LNCAP (cell line): ENCODE measurements around the gene DCDC1.

ENCODE experiments used
- TF ChIP-seq, protein P1 (sequence below): fragments of 450-650 bp; IDR thresholded peaks from 2 replicates; pipeline ENCODE4 v1.5.1; 2017; ENCODE audit warnings: mild to moderate bottlenecking

The DCDC1 gene

DNA sequence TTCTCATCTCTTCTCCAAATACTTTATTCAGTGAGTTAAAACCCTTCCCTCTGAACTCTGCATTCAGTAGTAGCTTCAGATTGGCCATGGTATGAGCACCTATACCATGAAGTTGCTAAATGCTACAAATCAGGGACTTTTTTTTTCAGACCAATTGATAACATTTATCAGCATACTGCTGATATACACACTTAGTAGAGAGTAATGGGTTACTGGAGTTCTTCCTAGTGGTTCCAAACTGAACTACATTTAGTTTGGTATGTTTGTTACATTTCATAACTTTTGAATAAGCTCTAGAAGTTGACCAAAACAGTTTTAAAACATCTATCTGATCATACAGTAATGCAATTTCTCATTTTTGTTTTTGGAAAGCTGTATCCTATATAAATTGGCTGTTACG, 104.7 kb downstream of the DCDC1 start:
- TF ChIP-seq, protein P1, sequence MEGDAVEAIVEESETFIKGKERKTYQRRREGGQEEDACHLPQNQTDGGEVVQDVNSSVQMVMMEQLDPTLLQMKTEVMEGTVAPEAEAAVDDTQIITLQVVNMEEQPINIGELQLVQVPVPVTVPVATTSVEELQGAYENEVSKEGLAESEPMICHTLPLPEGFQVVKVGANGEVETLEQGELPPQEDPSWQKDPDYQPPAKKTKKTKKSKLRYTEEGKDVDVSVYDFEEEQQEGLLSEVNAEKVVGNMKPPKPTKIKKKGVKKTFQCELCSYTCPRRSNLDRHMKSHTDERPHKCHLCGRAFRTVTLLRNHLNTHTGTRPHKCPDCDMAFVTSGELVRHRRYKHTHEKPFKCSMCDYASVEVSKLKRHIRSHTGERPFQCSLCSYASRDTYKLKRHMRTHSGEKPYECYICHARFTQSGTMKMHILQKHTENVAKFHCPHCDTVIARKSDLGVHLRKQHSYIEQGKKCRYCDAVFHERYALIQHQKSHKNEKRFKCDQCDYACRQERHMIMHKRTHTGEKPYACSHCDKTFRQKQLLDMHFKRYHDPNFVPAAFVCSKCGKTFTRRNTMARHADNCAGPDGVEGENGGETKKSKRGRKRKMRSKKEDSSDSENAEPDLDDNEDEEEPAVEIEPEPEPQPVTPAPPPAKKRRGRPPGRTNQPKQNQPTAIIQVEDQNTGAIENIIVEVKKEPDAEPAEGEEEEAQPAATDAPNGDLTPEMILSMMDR: no peak

DNA sequence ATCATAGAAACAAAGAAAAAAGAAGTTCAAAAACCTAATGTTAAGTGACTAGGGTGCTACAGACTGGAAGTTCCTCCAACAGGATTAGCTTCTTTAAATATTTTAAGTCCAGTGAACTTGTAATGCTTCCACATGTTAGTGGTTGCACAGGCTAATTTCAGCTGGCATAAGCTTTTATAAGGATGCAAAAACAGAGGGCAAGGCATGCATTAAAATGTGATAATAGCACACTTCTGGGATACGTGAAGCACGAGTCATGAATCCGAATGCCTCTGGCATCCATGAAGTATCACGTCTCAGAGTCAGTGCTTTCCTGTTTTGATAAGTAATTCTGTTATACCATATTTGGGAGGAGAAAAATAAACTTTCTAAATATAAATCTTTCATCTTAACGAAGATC, 106.8 kb downstream of the DCDC1 start:
- TF ChIP-seq, protein P1: no peak

DNA sequence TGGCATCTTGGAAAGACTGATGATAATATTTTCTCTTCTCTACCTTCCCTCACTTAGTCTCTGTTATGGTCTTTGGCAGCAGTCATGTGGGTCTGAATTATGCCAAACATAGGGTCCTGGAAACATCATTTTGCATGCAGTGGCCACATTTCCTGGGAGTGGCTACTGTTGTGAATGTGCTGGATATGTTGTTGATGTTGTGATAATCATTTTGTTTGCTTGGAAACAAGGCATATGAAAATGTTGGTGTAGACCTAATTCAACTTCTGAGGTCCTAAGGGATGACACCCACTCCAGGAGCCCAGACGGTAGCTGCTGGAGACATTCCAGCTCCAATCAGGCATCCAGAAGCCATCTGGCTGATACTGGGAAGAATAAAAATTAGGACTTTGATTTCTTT, 109.7 kb downstream of the DCDC1 start:
- TF ChIP-seq, protein P1: no peak

DNA sequence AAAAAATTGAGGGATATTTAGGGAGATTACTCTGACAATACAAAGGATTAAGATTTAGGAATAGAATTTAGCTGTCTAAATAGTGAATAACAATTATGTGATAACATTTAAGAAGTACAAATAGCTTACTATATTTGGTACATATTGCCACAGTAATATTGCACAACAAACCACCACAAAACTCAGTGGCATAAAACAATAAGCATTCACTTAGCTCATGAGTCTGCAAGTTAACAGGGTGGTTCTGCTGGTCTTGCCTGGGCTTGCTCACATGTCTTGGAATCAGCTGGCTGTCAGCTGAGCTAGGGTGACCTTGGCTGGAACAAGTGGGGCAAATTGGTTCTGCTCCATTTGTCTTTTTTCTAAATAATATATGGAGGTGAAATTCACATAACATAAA, 115.1 kb downstream of the DCDC1 start:
- TF ChIP-seq, protein P1: no peak

DNA sequence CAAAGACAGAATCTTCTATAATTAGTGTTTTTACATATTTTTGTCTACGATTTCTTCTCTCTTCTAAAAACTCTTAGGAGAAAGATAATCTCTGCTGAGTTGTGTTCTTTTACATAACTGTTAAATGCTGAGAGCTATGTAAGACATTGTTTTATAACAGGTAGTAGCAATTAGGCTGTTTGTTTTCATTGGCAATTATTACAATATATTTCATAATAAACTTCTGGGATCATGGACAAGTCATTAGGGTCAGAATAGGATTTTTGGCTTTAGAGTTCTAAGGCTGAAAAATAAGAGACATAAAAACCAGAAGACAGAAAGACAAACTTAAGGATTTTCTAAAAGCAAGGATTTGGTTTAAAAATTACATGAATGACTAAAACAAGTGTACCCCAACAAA, 120.8 kb downstream of the DCDC1 start:
- TF ChIP-seq, protein P1: no peak

DNA sequence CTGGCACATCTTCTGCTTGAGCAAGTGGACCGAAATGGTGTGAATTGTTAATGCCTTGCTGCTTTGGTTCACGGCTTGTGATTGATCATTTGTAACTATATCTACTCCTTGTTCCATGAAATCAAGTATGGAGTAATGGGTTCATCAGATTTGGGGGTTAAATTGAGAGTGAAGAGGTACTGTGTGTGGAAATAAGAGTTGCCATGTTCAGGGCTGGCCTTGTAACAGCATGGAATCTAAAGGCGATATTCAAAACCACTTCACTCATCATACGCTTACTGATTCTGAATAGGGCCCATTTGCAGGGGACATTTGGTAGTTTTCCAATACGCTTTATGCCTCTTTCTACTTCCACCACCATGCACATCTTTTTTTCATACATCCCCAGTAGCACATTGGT, 122.2 kb downstream of the DCDC1 start:
- TF ChIP-seq, protein P1: no peak

DNA sequence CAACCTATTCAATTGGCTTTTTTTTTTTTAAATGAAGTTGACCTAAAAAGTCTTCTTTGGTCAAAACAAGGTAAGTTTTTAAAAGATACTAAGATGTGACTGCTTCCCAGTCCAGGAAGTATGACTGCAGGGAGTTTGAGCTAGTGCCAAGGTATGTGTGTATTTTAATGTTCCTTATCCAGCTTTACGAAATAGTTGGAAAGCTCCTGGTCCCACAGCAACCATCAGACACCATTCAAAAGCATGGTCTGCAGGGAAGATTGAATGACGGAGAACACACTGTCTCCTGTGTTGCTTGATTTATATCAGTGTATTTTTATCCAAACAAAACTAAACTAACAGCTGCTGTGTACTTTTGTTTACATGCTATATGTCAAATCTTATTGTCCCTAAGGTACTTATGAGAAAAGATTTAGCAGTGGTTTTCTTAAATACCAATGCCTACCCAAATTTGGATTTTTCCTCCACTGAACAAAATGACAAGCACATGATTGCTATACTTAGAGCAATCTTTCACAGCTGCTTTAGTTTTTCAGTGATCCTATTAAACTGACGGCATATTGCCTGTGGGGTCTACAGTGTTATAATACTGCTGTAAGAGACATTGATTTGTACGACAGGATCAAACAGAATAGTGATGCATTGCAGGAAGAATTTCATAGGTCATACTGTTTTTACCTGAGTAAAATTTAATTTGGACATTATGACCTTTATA, 122.9 kb downstream of the DCDC1 start:
- TF ChIP-seq, protein P1: no peak

DNA sequence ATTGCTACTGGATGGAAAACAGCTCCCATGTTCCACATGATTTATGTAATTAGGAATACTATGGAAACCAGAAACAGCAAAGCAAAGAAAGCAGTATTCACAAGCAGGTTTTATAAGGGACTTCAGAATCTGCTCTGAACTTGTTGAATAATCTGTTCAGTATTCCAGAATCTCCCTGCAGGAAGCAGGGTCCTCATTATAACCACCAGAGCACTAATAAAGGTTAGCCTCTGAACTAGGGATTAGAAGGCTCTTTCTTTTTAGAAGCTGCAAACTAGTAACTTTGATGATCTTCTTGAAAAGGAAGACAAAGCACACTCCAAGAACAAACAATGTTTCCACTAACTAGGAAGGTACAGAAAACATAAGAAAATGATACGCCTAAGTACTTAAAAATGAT, 125.8 kb downstream of the DCDC1 start:
- TF ChIP-seq, protein P1: no peak
